Fibroblast of lung (primary cell): ENCODE results near the gene SCRT2.

Experiments
- EZH2 ChIP-seq: IDR thresholded peaks from 2 replicates; pipeline ENCODE4 v1.5.1; 2012; ENCODE audit warnings: low read length, control low read depth, mild to moderate bottlenecking; ENCODE audit errors: missing control alignments
- TF ChIP-seq, protein P1 (sequence below), 2 donors: IDR thresholded peaks in 1 of 2; conservative IDR thresholded peaks in 1 of 2; 1 replicate in 1 of 2; 2 replicates in 1 of 2; pipeline ENCODE4 v1.5.1; 2011 to 2012; ENCODE audit warnings: low read length in 2 of 2, control low read depth in 1 of 2, inconsistent platforms in 1 of 2, low read depth in 1 of 2, mild to moderate bottlenecking in 1 of 2

DNA sequence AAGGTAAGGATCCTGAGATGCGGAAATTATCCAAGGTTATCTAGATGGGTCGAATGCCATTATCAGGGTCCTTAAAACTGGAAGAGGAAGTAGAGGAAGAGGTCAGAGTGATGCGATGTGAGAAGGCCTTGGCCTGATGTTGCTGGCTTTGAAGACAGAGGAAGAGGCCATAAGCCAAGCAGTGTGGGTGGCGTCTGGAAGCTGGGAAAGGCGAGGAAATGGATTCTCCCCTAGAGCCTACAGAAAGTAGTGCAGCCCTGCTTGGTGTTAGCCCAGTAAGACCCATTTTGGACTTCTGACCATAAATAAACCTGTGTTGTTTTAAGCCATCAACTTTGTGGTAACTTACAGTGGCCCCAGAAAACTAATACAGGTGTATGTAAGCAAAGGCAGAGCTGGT, 24.6 kb downstream of the SCRT2 start:
- TF ChIP-seq, protein P1, sequence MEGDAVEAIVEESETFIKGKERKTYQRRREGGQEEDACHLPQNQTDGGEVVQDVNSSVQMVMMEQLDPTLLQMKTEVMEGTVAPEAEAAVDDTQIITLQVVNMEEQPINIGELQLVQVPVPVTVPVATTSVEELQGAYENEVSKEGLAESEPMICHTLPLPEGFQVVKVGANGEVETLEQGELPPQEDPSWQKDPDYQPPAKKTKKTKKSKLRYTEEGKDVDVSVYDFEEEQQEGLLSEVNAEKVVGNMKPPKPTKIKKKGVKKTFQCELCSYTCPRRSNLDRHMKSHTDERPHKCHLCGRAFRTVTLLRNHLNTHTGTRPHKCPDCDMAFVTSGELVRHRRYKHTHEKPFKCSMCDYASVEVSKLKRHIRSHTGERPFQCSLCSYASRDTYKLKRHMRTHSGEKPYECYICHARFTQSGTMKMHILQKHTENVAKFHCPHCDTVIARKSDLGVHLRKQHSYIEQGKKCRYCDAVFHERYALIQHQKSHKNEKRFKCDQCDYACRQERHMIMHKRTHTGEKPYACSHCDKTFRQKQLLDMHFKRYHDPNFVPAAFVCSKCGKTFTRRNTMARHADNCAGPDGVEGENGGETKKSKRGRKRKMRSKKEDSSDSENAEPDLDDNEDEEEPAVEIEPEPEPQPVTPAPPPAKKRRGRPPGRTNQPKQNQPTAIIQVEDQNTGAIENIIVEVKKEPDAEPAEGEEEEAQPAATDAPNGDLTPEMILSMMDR (conservative IDR thresholded peaks at IDR 0.05 in 1 of 2, IDR thresholded peaks at IDR 0.05 in 1 of 2; ENCODE audit: low read depth in 1 of 2, low read length in 2 of 2), result no peak
- TF ChIP-seq EZH2, result no peak
